NOMO-1 (cell line): ENCODE results near the gene MEIS2.

Experiments
- DNase-seq, 2 experiments: peaks; one replicate each; lab custom pipeline; 2025; ENCODE audit not compliant: unreplicated experiment in 2 of 2; lab: John Stamatoyannopoulos, UW

The MEIS2 gene

DNA sequence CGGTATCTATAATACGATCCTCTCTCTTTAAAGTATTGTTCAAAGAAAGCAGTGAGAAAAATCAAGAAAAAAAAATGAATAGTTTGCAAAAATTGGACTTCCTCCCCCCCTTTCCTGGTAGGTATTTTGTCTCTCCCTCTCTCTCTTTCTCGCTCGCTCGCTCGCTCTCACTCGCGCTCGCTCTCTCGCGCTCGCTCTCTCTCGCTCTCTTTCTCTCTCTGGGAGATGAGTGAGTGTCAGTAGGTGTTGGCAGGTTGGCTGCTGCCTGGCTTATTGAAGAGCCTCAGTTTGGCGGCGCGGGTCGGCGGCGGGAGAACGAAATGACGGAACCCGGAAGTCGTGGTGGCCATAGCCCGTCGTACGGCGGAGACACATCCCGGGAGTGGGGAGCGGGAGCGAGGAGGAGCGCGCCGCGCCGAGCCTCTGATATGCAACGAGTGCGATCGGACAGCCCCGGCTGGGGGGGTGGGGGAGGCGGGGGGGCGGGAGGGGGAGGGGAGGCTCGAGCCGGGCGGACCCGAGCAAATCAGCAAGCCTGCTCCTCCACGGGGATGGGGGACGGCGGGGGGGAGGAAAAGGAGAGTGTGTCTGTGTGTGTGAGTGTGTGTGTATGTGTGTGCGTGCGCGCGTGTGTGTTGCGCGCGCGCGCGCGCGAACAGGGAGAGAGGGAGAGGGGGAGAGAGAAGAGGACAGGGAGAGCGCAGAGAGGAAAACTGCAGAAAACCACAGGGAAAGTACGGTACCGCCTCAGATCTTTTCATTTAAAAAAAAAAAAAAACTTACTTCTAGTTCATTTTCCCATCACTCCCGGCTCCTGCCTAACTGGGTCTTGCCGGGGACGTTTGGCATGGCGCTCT lies at the start of gene MEIS2:
TSS of gene MEIS2 (minus strand) at position 441 of the 857 bp plus-strand sequence. CDS start 1,083 bp downstream, outside the sequence.
- peak; percentile 40 to 77 for DNase-seq

GRCh38 chr15:37149146-37149545 lies 48.8 kb upstream of the MEIS2 start:
- DNase-seq = no peak

DNA sequence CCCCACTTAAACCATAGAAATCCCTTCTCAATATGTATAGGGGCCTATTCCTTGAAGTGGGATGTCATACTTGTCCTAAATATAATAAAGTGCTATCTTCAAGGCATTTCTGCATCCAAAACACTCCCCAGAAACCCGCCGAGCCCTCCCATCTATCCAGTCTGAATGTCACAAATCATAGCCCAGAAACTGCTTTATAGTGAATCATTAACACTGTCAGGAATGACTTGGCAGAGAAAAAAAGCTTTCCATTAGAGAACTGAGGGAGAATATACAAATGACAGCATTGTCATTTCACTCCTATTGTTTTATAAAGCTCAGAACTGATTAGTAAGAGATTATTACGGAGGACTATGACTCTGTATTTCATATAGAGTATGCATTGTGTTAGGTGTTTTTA lies 48.4 kb upstream of the MEIS2 start:
- DNase-seq = no peak

DNA sequence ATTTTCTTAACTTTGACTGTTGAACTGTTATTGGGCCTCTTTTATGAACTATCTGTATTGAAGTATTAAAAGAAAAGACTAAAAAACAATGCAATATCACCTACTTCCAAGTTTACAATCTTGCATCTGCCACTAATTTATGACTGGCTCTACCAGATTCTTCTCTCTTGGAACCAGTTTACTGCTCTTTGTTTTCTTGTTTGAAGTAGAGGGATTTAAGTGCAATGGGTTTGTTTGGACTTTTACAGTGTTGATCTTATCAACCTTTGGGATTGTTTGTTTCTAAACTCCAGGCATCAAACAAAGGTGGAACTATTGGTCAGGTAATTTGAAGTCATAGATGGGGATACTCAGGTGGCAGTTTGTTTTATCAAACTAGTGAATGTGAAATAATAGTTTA lies 43.0 kb upstream of the MEIS2 start:
- no peak for DNase-seq

DNA sequence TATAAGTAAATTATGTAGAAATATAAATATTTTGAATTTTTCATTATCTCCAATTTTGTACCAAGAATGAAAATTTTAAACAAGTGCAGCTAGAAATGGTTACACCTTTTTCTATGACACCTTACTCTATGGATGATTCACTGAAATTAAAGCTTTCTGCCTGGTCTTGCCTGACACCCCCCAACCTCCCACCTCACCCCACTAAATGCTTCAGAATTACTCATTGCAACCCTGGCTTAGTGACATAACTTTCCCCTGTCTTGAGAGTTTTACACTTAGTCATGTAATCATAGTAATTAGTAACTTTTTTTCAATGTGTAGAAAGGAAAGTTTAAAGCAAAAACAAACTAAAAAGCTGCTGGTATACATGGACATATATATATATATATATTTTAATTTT lies 42.0 kb upstream of the MEIS2 start:
- DNase-seq = no peak

DNA sequence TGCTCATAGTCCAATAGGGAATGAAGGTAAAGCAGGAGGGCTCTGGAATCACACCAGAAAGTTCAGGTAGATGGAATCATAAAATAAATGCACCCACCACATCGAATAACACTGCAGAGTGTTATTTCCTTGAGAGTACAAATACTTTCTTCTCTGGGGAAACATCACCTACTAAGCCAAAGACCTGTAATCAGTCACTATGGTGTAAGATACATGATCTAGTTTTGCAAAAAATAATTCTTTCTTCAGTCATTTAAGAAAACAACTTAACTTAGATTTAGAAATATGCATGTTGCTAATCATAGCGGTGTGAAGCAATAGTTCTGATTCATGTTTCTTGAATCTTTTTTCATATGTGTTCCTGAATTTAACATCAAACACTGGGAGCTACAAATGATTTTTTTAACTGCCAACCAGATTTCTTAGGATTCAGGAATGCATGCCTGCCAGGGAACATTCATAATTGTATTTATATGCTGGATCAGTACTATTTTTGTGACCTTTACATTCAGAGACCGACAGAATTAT lies 40.2 kb upstream of the MEIS2 start:
- DNase-seq = no peak

DNA sequence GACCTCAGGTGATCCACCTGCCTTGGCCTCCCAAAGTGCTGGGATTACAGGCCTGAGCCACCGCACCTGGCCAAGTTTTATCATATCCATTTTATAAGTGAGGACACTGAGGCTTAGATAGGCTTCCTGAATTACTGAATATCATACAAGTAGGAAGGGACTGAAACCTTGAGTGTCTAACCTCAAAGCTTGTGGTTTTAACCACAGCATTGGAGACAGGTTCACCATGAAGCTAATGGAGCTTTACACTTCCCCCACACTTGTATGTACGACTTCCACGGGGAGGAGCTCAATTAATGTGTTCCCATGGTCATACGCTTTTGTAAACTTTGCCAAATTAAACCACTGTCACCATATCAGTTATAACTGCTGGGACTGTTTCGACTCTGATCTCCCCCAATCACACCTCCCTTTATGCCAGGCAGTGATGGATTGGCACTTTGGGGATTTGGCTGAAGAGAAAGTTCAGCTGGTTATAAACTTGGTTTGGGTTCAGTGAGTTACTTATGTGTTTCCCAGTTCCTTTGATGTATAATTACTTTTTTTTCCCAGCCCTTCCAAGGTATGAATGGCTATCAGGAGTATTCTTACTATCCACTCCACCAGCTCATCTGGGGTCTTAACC lies 38.4 kb upstream of the MEIS2 start:
- DNase-seq = no peak

DNA sequence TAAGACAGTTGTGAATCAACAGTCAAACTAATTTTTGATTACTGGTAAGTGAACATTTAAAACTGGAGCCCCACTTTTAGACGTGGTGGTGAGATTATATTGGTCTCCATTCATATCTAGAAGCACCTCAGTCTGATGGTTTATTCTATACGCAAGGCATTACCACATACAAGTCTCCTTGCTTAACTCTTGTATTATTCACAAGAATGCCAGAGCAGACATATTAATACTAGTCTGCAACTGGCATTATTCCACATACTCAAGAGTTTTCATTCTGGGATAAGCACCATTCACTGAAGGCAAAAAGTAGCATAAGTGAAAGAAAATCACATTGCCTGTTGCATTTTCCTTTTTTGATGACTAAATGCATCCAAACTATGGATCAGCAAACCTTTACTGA lies 36.9 kb upstream of the MEIS2 start:
- no peak for DNase-seq

GRCh38 chr15:37136666-37137065 lies 36.3 kb upstream of the MEIS2 start:
- DNase-seq = no peak

- DNase-seq = no peak
These were observed 34.9 kb upstream of the MEIS2 start for GRCh38 chr15:37135225-37135624.

DNA sequence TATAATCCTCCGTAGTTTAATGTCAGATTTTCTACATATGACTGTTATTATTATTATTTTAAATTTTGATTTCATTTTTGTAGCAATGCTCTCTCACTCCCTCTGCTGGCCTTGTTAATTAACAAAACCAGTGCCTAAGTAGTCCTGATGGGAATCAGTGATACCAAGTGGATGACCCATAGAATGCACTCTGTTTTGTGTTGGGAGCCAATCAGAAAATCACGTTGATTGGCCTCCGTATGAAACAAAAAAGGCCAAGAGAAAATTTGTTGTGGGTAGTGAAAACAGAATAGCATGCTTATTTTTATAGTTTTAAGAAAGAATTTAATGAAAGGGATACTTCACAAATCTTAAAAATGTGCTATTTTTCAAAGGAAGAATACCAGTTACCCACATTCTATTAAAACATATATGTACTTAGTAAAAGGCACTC lies 34.4 kb upstream of the MEIS2 start:
- DNase-seq = no peak

- no peak for DNase-seq
These were observed 33.9 kb upstream of the MEIS2 start for GRCh38 chr15:37134244-37134643.

GRCh38 chr15:37133602-37134001 lies 33.3 kb upstream of the MEIS2 start:
- DNase-seq = no peak

GRCh38 chr15:37132826-37133417 lies 32.6 kb upstream of the MEIS2 start:
- DNase-seq = no peak

DNA sequence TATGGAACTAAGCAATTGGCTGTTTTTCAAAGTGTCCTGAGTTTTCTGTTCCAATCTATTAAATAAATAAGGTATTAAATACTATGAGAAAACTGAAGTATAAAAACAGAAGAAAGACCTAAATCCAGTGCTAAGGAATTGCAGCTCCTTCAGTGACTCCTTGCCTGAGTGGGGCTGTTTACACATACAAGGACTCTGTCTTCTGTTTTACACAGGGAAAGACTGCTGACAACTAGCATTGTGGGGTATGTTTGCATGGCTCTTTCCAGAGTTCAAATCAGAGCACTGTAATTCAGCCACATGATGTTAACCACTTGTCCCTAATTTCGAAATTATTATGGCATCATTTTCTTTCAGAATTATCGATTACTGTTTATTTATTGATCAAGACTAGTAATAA lies 31.3 kb upstream of the MEIS2 start:
- DNase-seq = no peak

GRCh38 chr15:37130356-37130755 lies 30.0 kb upstream of the MEIS2 start:
- no peak for DNase-seq

DNA sequence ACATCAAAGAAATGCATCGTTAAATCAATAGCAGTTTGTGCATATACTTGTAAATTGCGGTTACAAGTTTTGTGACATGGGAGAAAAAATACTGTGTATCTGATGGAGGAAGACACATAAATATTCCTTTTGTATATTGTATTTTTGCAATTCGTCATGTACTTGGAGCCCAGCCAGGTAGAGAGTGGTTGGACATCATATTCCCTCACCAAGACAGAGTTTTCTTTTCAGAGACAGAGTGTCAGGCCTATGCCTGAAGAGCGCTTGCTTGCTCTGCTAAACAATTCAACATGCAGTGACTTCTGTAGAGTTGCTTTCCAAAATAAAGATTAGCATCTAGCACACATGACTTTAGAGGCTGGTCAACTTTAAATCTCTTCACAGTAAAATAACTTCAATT lies 24.8 kb upstream of the MEIS2 start:
- DNase-seq = no peak

- DNase-seq = no peak
These were observed 24.0 kb upstream of the MEIS2 start for GRCh38 chr15:37124331-37124730.

GRCh38 chr15:37122703-37123102 lies 22.4 kb upstream of the MEIS2 start:
- DNase-seq = no peak

DNA sequence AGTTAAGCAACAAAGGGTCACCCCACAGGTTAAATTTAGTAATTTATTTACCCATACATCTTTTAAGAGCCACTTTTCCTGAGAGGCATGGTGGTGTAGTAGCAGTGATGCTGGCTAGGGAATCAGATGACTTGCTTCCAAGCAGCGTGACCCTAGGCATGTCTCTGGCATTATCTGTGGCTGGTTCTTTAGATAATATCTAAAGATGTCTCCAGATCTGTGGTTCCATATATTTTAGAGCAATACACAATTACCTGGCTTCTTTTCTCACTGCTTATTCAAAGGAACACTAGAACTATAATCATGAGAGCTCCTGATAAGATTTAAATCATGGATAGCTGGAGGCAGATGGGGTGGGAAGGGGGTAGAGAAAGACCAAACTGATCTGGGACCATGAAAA lies 21.1 kb upstream of the MEIS2 start:
- no peak for DNase-seq

- DNase-seq = no peak
These were observed 16.7 kb upstream of the MEIS2 start for GRCh38 chr15:37117030-37117429.

GRCh38 chr15:37115538-37115937 lies 15.2 kb upstream of the MEIS2 start:
- DNase-seq = no peak
